AG09309 (cell line): ENCODE data around the gene TEKT4.
"Not testable (repeated sequence)": the region's sequence is repeated elsewhere in the genome, so short reads cannot be mapped to it uniquely, and the experiment has no call there.

ENCODE experiments used
- DNase-seq: peaks from one replicate; pipeline ENCODE4 v3.0.0-alpha.2; 2010; ENCODE audit warnings: low read depth
- H3K4me3 ChIP-seq: 2 replicates; pipeline ENCODE4 v1.5.1; 2011; ENCODE audit warnings: mild to moderate bottlenecking, low read depth, low read length, moderate library complexity; ENCODE audit not compliant: control insufficient read depth
- CTCF ChIP-seq: IDR thresholded peaks from 2 replicates; pipeline ENCODE4 v1.5.1; 2011; ENCODE audit warnings: mild to moderate bottlenecking, low read depth, low read length, inconsistent platforms; ENCODE audit not compliant: insufficient read depth, control insufficient read depth; ENCODE audit errors: missing control alignments

The TEKT4 gene

GRCh38 chr2:94879314-94879981 lies 8.2 kb downstream of the TEKT4 start:
- H3K4me3 ChIP-seq: no peak overlapping the region
- no peak for DNase-seq
- TF ChIP-seq CTCF: no peak

GRCh38 chr2:94879982-94880377 lies 8.8 kb downstream of the TEKT4 start:
- no peak overlapping the region for H3K4me3 ChIP-seq
- TF ChIP-seq CTCF: no peak
- DNase-seq: no peak

GRCh38 chr2:94880507-94880906 lies 9.3 kb downstream of the TEKT4 start:
- no peak for DNase-seq
- H3K4me3 ChIP-seq: no peak overlapping the region
- no peak for TF ChIP-seq CTCF

DNA sequence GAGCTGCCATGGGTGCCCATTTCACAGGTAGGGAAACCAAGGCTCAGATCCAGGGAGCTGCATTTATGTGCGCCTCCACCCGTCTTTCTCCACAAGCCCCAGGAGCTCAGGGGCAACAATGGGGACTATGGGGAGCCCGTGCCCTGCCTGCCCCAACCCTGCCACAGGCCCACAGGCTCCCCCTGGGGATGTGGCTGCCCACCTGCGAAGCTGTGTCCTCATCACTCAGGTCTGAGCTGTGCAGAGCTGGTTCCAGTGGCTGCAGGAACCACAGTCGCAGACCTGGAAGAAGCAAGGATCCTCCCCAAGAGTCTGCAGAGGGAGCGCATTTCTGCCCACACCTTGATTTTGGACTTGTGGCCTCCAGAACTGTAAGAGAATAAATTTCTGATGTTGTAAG lies 9.8 kb downstream of the TEKT4 start:
- H3K4me3 ChIP-seq: no peak overlapping the region
- no peak for TF ChIP-seq CTCF
- DNase-seq: no peak

GRCh38 chr2:94890234-94890633 lies 19.0 kb downstream of the TEKT4 start:
- DNase-seq: no peak
- no peak overlapping the region for H3K4me3 ChIP-seq
- TF ChIP-seq CTCF: no peak

DNA sequence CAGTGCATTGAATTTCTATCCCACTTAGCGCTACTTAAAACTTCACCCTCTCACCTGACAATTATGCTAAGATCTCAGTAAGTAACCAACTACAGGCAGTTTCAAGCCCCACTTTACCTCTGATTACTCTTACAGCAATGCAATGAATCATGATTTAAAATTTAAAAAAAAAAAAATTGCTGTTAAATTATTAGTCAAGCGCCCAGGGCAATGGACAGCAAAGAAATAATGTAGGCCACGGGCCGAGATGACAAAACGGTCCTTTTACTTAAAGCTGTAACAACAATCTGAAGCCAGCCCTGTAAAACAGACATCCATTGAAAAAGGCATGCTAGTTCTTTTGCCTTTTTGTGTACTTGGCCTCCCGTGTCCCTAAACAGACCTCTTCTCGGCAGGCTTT lies 24.0 kb downstream of the TEKT4 start:
- DNase-seq: not testable (repeated sequence)

GRCh38 chr2:94906976-94907375 lies 35.7 kb downstream of the TEKT4 start:
- DNase-seq, H3K4me3 ChIP-seq: not testable (repeated sequence)

More for the DNA sequence above, 24.0 kb downstream of the TEKT4 start:
- not testable (repeated sequence) for H3K4me3 ChIP-seq

- no peak for TF ChIP-seq CTCF
- H3K4me3 ChIP-seq: no peak overlapping the region
- peak; percentile 16 for DNase-seq
Observed at GRCh38 chr2:94923196-94923595, 52.0 kb downstream of the TEKT4 start.

GRCh38 chr2:94924999-94925398 lies 53.8 kb downstream of the TEKT4 start:
- DNase-seq, H3K4me3 ChIP-seq: not testable (repeated sequence)
